Gastrocnemius medialis (tissue), 4 donors: ENCODE data around the gene PITX3. TPM values are rescaled to one million over a fixed set of nuclear protein-coding genes. Genes with fewer than 3 reads are reported as not detected.

ENCODE experiments used
- ATAC-seq, 2 donors: fragments of 150-250 bp; one replicate each; pipeline ENCODE4 v1.9.1; 2016
- DNase-seq, 2 donors: peaks; one replicate each; pipeline ENCODE4 v3.0.0-alpha.2; 2019
- H3K27ac ChIP-seq, 4 donors: fragments of 200-600 bp; sonication (generic); 1 replicate in 1 of 4; 2 replicates in 3 of 4; pipeline ENCODE4 v1.5.1; 2016 to 2018; ENCODE audit warnings: mild to moderate bottlenecking in 2 of 4, moderate library complexity in 1 of 4
- H3K27me3 ChIP-seq, 3 donors: fragments of 200-600 bp; sonication (generic) in 2 of 3; 1 replicate in 1 of 3; 2 replicates in 2 of 3; pipeline versions ENCODE4 v1.5.1 to v1.6.0; 2016 to 2019; ENCODE audit warnings: mild to moderate bottlenecking in 1 of 3, moderate library complexity in 1 of 3
- H3K36me3 ChIP-seq, 2 donors: fragments of 200-600 bp; sonication (generic) in 1 of 2; one replicate each; pipeline ENCODE4 v1.5.1; 2017 to 2018
- H3K4me1 ChIP-seq, 2 donors: fragments of 200-600 bp; sonication (generic) in 1 of 2; one replicate each; pipeline ENCODE4 v1.5.1; 2016 to 2017; ENCODE audit warnings: mild to moderate bottlenecking in 2 of 2
- H3K4me3 ChIP-seq, 4 donors: fragments of 200-600 bp; sonication (generic) in 3 of 4; 1 replicate in 1 of 4; 2 replicates in 3 of 4; pipeline ENCODE4 v1.5.1; 2016 to 2019; ENCODE audit warnings: mild to moderate bottlenecking in 2 of 4
- H3K9me3 ChIP-seq, 3 donors: fragments of 200-600 bp; sonication (generic) in 2 of 3; 1 replicate in 1 of 3; 2 replicates in 2 of 3; pipeline ENCODE4 v1.5.1; 2016 to 2019
- CTCF ChIP-seq, 5 experiments: fragments of 450-650 bp in 3 of 5; fragments of 200-600 bp in 2 of 5; sonication (generic) in 2 of 5; IDR thresholded peaks in 4 of 5; conservative IDR thresholded peaks in 1 of 5; 1 replicate in 4 of 5; 2 replicates in 1 of 5; pipeline ENCODE4 v1.5.1; 2016 to 2019; ENCODE audit warnings: antibody characterized with exemption in 5 of 5, mild to moderate bottlenecking in 3 of 5, moderate library complexity in 3 of 5
- POLR2A ChIP-seq, 2 donors: fragments of 450-650 bp; IDR thresholded peaks; one replicate each; pipeline ENCODE4 v1.6.1; 2017; ENCODE audit warnings: antibody characterized with exemption in 2 of 2, mild to moderate bottlenecking in 2 of 2, moderate library complexity in 2 of 2
- in situ Hi-C, 4 donors: fragments of 200-750 bp; cut with MboI; loops; one replicate each; pipeline versions ENCODE4 v1.15.0 to v1.8.0; 2017; ENCODE audit warnings: low sequenced_read_pairs in 4 of 4
- intact Hi-C: fragments of 100-400 bp; cut with DNase I; formaldehyde crosslinking; loops from one replicate; pipeline ENCODE4 v1.15.1; 2023; ENCODE audit warnings: low total_unique reads
- total RNA-seq, 4 donors: library from RNA; depleted of rRNA; stranded (reverse); fragments of >200 nt; gene quantifications; one replicate each; pipeline versions ENCODE4 v1.1.0 to v1.2.3, GENCODE V29; 2016

The PITX3 gene
- total RNA-seq, 4 donors from 2014 or later = 4.2 to 8.9 (median 6.5) TPM

GRCh38 chr10:102287538-102287937 lies 46.2 kb upstream of the PITX3 start:
- Histone ChIP-seq H3K27ac (peak overlapping the region in 1 of 4 donors; percentile 85), H3K4me1 (peaks cover 74 to 76% of the 10 kb centered on the region in 2 donors), H3K36me3 (no peaks in the 10 kb centered on the region), H3K4me3 (no peak overlapping the region), H3K9me3 (no peaks in the 10 kb centered on the region), H3K27me3 (no peaks in the 10 kb centered on the region)
- no peak for ATAC-seq
- TF ChIP-seq POLR2A (IDR thresholded peaks at IDR 0.05) (no peak), CTCF (IDR thresholded peaks at IDR 0.05 in 4 of 5, conservative IDR thresholded peaks at IDR 0.05 in 1 of 5) (no peak)
- intact Hi-C loops (no loop called here), in situ Hi-C loops (no loop called here)
- DNase-seq = no peak

GRCh38 chr10:102286216-102286615 lies 44.9 kb upstream of the PITX3 start:
- TF ChIP-seq POLR2A (IDR thresholded peaks at IDR 0.05) = no peak
- TF ChIP-seq CTCF (IDR thresholded peaks at IDR 0.05 in 4 of 5, conservative IDR thresholded peaks at IDR 0.05 in 1 of 5) = no peak
- intact Hi-C loops = no loop called here

GRCh38 chr10:102285133-102285532 lies 43.8 kb upstream of the PITX3 start:
- Histone ChIP-seq H3K27me3 (no peaks in the 10 kb centered on the region), H3K36me3 (no peaks in the 10 kb centered on the region), H3K27ac (peak overlapping the region; percentile 23 to 89 (median 57)), H3K4me1 (peaks cover 64 to 72% of the 10 kb centered on the region in 2 donors), H3K4me3 (no peak overlapping the region), H3K9me3 (no peaks in the 10 kb centered on the region)
- ATAC-seq (no peak), DNase-seq (no peak)
- TF ChIP-seq CTCF (IDR thresholded peaks at IDR 0.05 in 4 of 5, conservative IDR thresholded peaks at IDR 0.05 in 1 of 5) = no peak
- no peak for TF ChIP-seq POLR2A (IDR thresholded peaks at IDR 0.05)
- intact Hi-C loops = no loop called here
- in situ Hi-C loops = no loop called here

More at GRCh38 chr10:102286216-102286615, 44.9 kb upstream of the PITX3 start:
- peak overlapping the region; percentile 23 to 89 (median 57) for H3K27ac ChIP-seq
- ATAC-seq (no peak), DNase-seq (no peak)
- in situ Hi-C loops = no loop called here
- H3K36me3 ChIP-seq = no peaks in the 10 kb centered on the region
- peaks cover 70 to 72% of the 10 kb centered on the region in 2 donors for H3K4me1 ChIP-seq
- no peaks in the 10 kb centered on the region for H3K9me3 ChIP-seq
- no peaks in the 10 kb centered on the region for H3K27me3 ChIP-seq
- no peak overlapping the region for H3K4me3 ChIP-seq

GRCh38 chr10:102284531-102284930 lies 43.2 kb upstream of the PITX3 start:
- H3K9me3 ChIP-seq = no peaks in the 10 kb centered on the region
- TF ChIP-seq POLR2A (IDR thresholded peaks at IDR 0.05) (no peak), CTCF (IDR thresholded peaks at IDR 0.05 in 4 of 5, conservative IDR thresholded peaks at IDR 0.05 in 1 of 5) (no peak)
- H3K4me1 ChIP-seq = peaks cover 65 to 78% of the 10 kb centered on the region in 2 donors
- no peak for ATAC-seq
- H3K27me3 ChIP-seq = no peaks in the 10 kb centered on the region
- H3K4me3 ChIP-seq = no peak overlapping the region
- H3K27ac ChIP-seq = peak overlapping the region; percentile 23 to 94 (median 87)
- in situ Hi-C loops = no loop called here
- no peak for DNase-seq
- H3K36me3 ChIP-seq = no peaks in the 10 kb centered on the region
- intact Hi-C loops = loop anchor here (5.0 kb wide), 1 partner anchor 43 kb away; no protein-coding TSS in a partner anchor

- no peak for ATAC-seq
- no peak for DNase-seq
- in situ Hi-C loops = no loop called here
- Histone ChIP-seq H3K27ac (peak overlapping the region; percentile 23 to 94 (median 87)), H3K4me3 (no peak overlapping the region), H3K36me3 (no peaks in the 10 kb centered on the region), H3K9me3 (no peaks in the 10 kb centered on the region), H3K27me3 (no peaks in the 10 kb centered on the region), H3K4me1 (peaks cover 70 to 80% of the 10 kb centered on the region in 2 donors)
- TF ChIP-seq POLR2A (IDR thresholded peaks at IDR 0.05) = no peak
- intact Hi-C loops = loop anchor here (5.0 kb wide), 1 partner anchor 43 kb away; no protein-coding TSS in a partner anchor
Measured at GRCh38 chr10:102283890-102284289, 42.6 kb upstream of the PITX3 start.
